Measurements from ENCODE around the gene NEXMIF. TPM values are rescaled to one million over a fixed set of nuclear protein-coding genes. Genes with fewer than 3 reads are reported as not detected.

The NEXMIF gene
- total RNA-seq, 1 donor from 2014 or later = 0.15 TPM

- peaks cover 3% of the 10 kb centered on the region for H3K4me1 Mint-ChIP-seq (ENCODE audit: low read depth)
- no peaks in the 10 kb centered on the region for H3K36me3 Mint-ChIP-seq (ENCODE audit: low read depth)
- H3K27me3 Mint-ChIP-seq (ENCODE audit: low read depth) = peaks cover 9% of the 10 kb centered on the region
- no peak for DNase-seq (ENCODE audit: low spot score)
- H3K4me3 Mint-ChIP-seq (ENCODE audit: unreplicated experiment) = peak overlapping the region; percentile 76
- H3K9me3 Mint-ChIP-seq (ENCODE audit: low read depth) = peaks cover 16% of the 10 kb centered on the region
- no peak overlapping the region for H3K27ac Mint-ChIP-seq (ENCODE audit: unreplicated experiment)
- TF ChIP-seq CTCF (IDR thresholded peaks at IDR 0.05) = no peak
Observed at GRCh38 chrX:74924449-74925224, 615 bp downstream of the NEXMIF start.

- Mint-ChIP-seq H3K36me3 (ENCODE audit: low read depth) (no peaks in the 10 kb centered on the region), H3K4me3 (ENCODE audit: unreplicated experiment) (peak overlapping the region; percentile 76), H3K4me1 (ENCODE audit: low read depth) (peaks cover 3% of the 10 kb centered on the region), H3K27me3 (ENCODE audit: low read depth) (peaks cover 9% of the 10 kb centered on the region), H3K27ac (ENCODE audit: unreplicated experiment) (no peak overlapping the region), H3K9me3 (ENCODE audit: low read depth) (peaks cover 17% of the 10 kb centered on the region)
- DNase-seq (ENCODE audit: low spot score) = no peak
- no peak for TF ChIP-seq CTCF (IDR thresholded peaks at IDR 0.05)
Observed at GRCh38 chrX:74923942-74924448, 1.3 kb downstream of the NEXMIF start.

- Mint-ChIP-seq H3K27ac (ENCODE audit: unreplicated experiment) (no peak overlapping the region), H3K4me3 (ENCODE audit: unreplicated experiment) (no peak overlapping the region), H3K36me3 (ENCODE audit: low read depth) (no peaks in the 10 kb centered on the region), H3K27me3 (ENCODE audit: low read depth) (peaks cover 9% of the 10 kb centered on the region), H3K4me1 (ENCODE audit: low read depth) (peaks cover 3% of the 10 kb centered on the region), H3K9me3 (ENCODE audit: low read depth) (peaks cover 15% of the 10 kb centered on the region)
- no peak for DNase-seq (ENCODE audit: low spot score)
- no peak for TF ChIP-seq CTCF (IDR thresholded peaks at IDR 0.05)
Observed at GRCh38 chrX:74922922-74923543, 2.2 kb downstream of the NEXMIF start.

GRCh38 chrX:74911494-74911893 lies 13.8 kb downstream of the NEXMIF start:
- peaks cover 17% of the 10 kb centered on the region for H3K9me3 Mint-ChIP-seq (ENCODE audit: low read depth)
- no peak overlapping the region for H3K4me3 Mint-ChIP-seq (ENCODE audit: unreplicated experiment)
- no peak for TF ChIP-seq CTCF (IDR thresholded peaks at IDR 0.05)
- H3K27ac Mint-ChIP-seq (ENCODE audit: unreplicated experiment) = no peak overlapping the region
- no peak for DNase-seq (ENCODE audit: low spot score)
- no peaks in the 10 kb centered on the region for H3K27me3 Mint-ChIP-seq (ENCODE audit: low read depth)
- no peaks in the 10 kb centered on the region for H3K4me1 Mint-ChIP-seq (ENCODE audit: low read depth)
- no peaks in the 10 kb centered on the region for H3K36me3 Mint-ChIP-seq (ENCODE audit: low read depth)

- H3K4me3 Mint-ChIP-seq (ENCODE audit: unreplicated experiment) = no peak overlapping the region
- no peaks in the 10 kb centered on the region for H3K36me3 Mint-ChIP-seq (ENCODE audit: low read depth)
- no peak for TF ChIP-seq CTCF (IDR thresholded peaks at IDR 0.05)
- peaks cover 3% of the 10 kb centered on the region for H3K9me3 Mint-ChIP-seq (ENCODE audit: low read depth)
- DNase-seq (ENCODE audit: low spot score) = no peak
- no peaks in the 10 kb centered on the region for H3K27me3 Mint-ChIP-seq (ENCODE audit: low read depth)
- no peaks in the 10 kb centered on the region for H3K4me1 Mint-ChIP-seq (ENCODE audit: low read depth)
- H3K27ac Mint-ChIP-seq (ENCODE audit: unreplicated experiment) = no peak overlapping the region
Observed at GRCh38 chrX:74906417-74906816, 18.8 kb downstream of the NEXMIF start.
